ENCODE measurements around the gene FBLN2. TPM values are rescaled to one million over a fixed set of nuclear protein-coding genes. Genes with fewer than 3 reads are reported as not detected.

Gene FBLN2
- total and polyA plus RNA-seq, 2 of the 13 experiments (the other 11 are each of a cell fraction or from before 2014, with no cell fraction given), result not detected

GRCh38 chr3:13637311-13637891 is 88.5 kb downstream of the FBLN2 start:
- CTCF ChIA-PET (ENCODE audit: low intra/inter-chr PET ratio, low total read pairs), result no interaction called here
- H3K4me2 ChIP-seq (ENCODE audit: low read depth, low read length), result no peak overlapping the region
- no peak overlapping the region for H3K27ac ChIP-seq (ENCODE audit: extremely low read length, insufficient read depth, low read length)
- H2AFZ ChIP-seq (ENCODE audit: low read length), result no peak overlapping the region
- DNase-seq (ENCODE audit: low spot score) (no peak), FAIRE-seq (no peak), ATAC-seq (no peak)
- H3K27me3 ChIP-seq (ENCODE audit: control insufficient read depth in 1 of 2, insufficient read depth in 2 of 2, low read length in 2 of 2), result peaks cover 20 to 83% of the 10 kb centered on the region in 2 experiments
- intact Hi-C loops (cut with micrococcal nuclease; ENCODE audit: unreplicated experiment) (no loop called here), in situ Hi-C loops (cut with HindIII; ENCODE audit: extremely low pct_ligation_motif_present, low pct_unique_long_range_greater_than_20kb) (no loop called here)
- POLR2A ChIA-PET, result no interaction called here
- peaks cover 3% of the 10 kb centered on the region for H3K4me1 ChIP-seq (ENCODE audit: insufficient read depth, low read length)
- no peaks in the 10 kb centered on the region for H3K79me2 ChIP-seq (ENCODE audit: insufficient read depth, low read length)
- no peak overlapping the region for H3K9ac ChIP-seq (ENCODE audit: insufficient read depth, low read depth, low read length)
- WGBS (ENCODE audit: low lambda C conversion rate), result 28% methylated on average over 10 of the region's 31 CpGs
- no TSS peak for BruUV-seq (replicated peaks)
- H3K4me3 ChIP-seq (replicated peaks in 1 of 3; ENCODE audit: insufficient read depth in 1 of 3, low read depth in 2 of 3, low read length in 3 of 3), result no peak overlapping the region
- no peaks in the 10 kb centered on the region for H3K36me3 ChIP-seq (replicated peaks in 1 of 2; ENCODE audit: control insufficient read depth in 1 of 2, insufficient read depth in 2 of 2, low read length in 2 of 2)
- no peaks in the 10 kb centered on the region for H3K9me3 ChIP-seq (ENCODE audit: low read length)
- TF ChIP-seq, protein P1, sequence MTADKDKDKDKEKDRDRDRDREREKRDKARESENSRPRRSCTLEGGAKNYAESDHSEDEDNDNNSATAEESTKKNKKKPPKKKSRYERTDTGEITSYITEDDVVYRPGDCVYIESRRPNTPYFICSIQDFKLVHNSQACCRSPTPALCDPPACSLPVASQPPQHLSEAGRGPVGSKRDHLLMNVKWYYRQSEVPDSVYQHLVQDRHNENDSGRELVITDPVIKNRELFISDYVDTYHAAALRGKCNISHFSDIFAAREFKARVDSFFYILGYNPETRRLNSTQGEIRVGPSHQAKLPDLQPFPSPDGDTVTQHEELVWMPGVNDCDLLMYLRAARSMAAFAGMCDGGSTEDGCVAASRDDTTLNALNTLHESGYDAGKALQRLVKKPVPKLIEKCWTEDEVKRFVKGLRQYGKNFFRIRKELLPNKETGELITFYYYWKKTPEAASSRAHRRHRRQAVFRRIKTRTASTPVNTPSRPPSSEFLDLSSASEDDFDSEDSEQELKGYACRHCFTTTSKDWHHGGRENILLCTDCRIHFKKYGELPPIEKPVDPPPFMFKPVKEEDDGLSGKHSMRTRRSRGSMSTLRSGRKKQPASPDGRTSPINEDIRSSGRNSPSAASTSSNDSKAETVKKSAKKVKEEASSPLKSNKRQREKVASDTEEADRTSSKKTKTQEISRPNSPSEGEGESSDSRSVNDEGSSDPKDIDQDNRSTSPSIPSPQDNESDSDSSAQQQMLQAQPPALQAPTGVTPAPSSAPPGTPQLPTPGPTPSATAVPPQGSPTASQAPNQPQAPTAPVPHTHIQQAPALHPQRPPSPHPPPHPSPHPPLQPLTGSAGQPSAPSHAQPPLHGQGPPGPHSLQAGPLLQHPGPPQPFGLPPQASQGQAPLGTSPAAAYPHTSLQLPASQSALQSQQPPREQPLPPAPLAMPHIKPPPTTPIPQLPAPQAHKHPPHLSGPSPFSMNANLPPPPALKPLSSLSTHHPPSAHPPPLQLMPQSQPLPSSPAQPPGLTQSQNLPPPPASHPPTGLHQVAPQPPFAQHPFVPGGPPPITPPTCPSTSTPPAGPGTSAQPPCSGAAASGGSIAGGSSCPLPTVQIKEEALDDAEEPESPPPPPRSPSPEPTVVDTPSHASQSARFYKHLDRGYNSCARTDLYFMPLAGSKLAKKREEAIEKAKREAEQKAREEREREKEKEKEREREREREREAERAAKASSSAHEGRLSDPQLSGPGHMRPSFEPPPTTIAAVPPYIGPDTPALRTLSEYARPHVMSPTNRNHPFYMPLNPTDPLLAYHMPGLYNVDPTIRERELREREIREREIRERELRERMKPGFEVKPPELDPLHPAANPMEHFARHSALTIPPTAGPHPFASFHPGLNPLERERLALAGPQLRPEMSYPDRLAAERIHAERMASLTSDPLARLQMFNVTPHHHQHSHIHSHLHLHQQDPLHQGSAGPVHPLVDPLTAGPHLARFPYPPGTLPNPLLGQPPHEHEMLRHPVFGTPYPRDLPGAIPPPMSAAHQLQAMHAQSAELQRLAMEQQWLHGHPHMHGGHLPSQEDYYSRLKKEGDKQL (CRISPR knock-in tag; IDR thresholded peaks at IDR 0.05; ENCODE audit: low read depth), result no peak
- TF ChIP-seq ZFP36 (IDR thresholded peaks at IDR 0.05; ENCODE audit: borderline replicate concordance, low read depth, low read length, partially characterized antibody) (no peak), ZNF343 (CRISPR knock-in tag; IDR thresholded peaks at IDR 0.05) (no peak), SYNCRIP (IDR thresholded peaks at IDR 0.05; ENCODE audit: insufficient read depth, low read depth, low read length) (no peak), ZNF713 (CRISPR knock-in tag; IDR thresholded peaks at IDR 0.05) (no peak), GPBP1L1 (CRISPR knock-in tag; IDR thresholded peaks at IDR 0.05) (no peak), ZNF768 (CRISPR knock-in tag; IDR thresholded peaks at IDR 0.05) (no peak), KLF13 (CRISPR knock-in tag; IDR thresholded peaks at IDR 0.05) (no peak), CCAR2 (optimal IDR thresholded peaks at IDR 0.05; ENCODE audit: low read depth, low read length) (no peak)
- H4K20me1 ChIP-seq (ENCODE audit: insufficient read depth, low read length), result no peaks in the 10 kb centered on the region

All from HepG2 (cell line).